ENCODE measurements around the gene OR8J1.

GRCh38 chr11:56394381-56394780, 40.3 kb downstream of the OR8J1 start:
- no peak for TF ChIP-seq CTCF (IDR thresholded peaks at IDR 0.05)
- TF ChIP-seq POLR2A (IDR thresholded peaks at IDR 0.05), result no peak
